ENCODE measurements around the gene DPY19L1.
"Not testable (repeated sequence)": the region's sequence is repeated elsewhere in the genome, so short reads cannot be mapped to it uniquely, and the experiment has no call there.

DNA sequence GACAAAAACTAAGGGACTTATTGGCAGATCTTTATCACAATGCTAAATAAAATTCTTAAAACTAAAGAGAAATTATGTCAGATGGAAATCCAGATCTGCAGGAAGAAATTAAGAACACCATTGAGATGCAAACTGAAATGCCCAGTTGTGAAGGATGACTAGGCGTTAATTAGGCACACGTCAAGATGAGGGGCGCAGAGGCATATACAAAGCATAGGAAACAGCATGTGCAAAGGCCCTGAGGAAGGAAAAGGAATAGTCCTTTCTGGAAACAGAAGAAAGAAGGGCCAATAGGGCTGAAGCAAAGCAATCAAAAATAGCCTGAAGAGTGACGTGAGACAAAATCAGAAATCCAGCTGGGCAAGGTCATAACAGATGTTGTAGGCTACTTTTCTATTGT is 53.1 kb downstream of the DPY19L1 start:
- TF ChIP-seq, protein P1, sequence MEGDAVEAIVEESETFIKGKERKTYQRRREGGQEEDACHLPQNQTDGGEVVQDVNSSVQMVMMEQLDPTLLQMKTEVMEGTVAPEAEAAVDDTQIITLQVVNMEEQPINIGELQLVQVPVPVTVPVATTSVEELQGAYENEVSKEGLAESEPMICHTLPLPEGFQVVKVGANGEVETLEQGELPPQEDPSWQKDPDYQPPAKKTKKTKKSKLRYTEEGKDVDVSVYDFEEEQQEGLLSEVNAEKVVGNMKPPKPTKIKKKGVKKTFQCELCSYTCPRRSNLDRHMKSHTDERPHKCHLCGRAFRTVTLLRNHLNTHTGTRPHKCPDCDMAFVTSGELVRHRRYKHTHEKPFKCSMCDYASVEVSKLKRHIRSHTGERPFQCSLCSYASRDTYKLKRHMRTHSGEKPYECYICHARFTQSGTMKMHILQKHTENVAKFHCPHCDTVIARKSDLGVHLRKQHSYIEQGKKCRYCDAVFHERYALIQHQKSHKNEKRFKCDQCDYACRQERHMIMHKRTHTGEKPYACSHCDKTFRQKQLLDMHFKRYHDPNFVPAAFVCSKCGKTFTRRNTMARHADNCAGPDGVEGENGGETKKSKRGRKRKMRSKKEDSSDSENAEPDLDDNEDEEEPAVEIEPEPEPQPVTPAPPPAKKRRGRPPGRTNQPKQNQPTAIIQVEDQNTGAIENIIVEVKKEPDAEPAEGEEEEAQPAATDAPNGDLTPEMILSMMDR (IDR thresholded peaks at IDR 0.05): not testable (repeated sequence)
- not testable (repeated sequence) for TF ChIP-seq EZH2 (IDR thresholded peaks at IDR 0.05)
